ENCODE measurements around the gene PRDM8. TPM values are rescaled to one million over a fixed set of nuclear protein-coding genes. Genes with fewer than 3 reads are reported as not detected.

The PRDM8 gene
- total RNA-seq, 1 donor from 2014 or later: 11.6 TPM

Other genes starting within 250 kb of the PRDM8 start
- gene ANTXR2, start 124.3 kb upstream of the PRDM8 start, total RNA-seq: 14.2 and 19.6 TPM in 2 replicates
- not detected in 2 replicates for gene FGF5, start 69.2 kb downstream of the PRDM8 start, total RNA-seq
- not detected in 2 replicates for gene CFAP299, start 138.2 kb downstream of the PRDM8 start, total RNA-seq

Data from activated B cell treated with CpG ODN at 0.5 μM for 24 hours (primary cell).